ENCODE data around the gene CD99L2.
"Not testable (repeated sequence)": the region's sequence is repeated elsewhere in the genome, so short reads cannot be mapped to it uniquely, and the experiment has no call there.

The CD99L2 gene

GRCh38 chrX:150897421-150898320, 797 bp downstream of the CD99L2 start:
- DNase-seq (ENCODE audit: low read depth) = peak; percentile 14

GRCh38 chrX:150896632-150897031, 1.8 kb downstream of the CD99L2 start:
- no peak for DNase-seq (ENCODE audit: low read depth)

GRCh38 chrX:150893936-150894335, 4.5 kb downstream of the CD99L2 start:
- DNase-seq (ENCODE audit: low read depth) = no peak

- no peak for DNase-seq (ENCODE audit: low read depth)
Measured at GRCh38 chrX:150889131-150889530, 9.3 kb downstream of the CD99L2 start.

- DNase-seq (ENCODE audit: low read depth) = no peak
Measured at GRCh38 chrX:150887906-150888465, 10.5 kb downstream of the CD99L2 start.

- DNase-seq (ENCODE audit: low read depth) = not testable (repeated sequence)
Measured at GRCh38 chrX:150887268-150887667, 11.2 kb downstream of the CD99L2 start.

GRCh38 chrX:150886381-150886780, 12.1 kb downstream of the CD99L2 start:
- no peak for DNase-seq (ENCODE audit: low read depth)

- no peak for DNase-seq (ENCODE audit: low read depth)
Measured at GRCh38 chrX:150880808-150881165, 17.7 kb downstream of the CD99L2 start.

- no peak for DNase-seq (ENCODE audit: low read depth)
Measured at GRCh38 chrX:150879855-150880807, 18.3 kb downstream of the CD99L2 start.

- not testable (repeated sequence) for DNase-seq (ENCODE audit: low read depth)
Measured at GRCh38 chrX:150875621-150876020, 22.8 kb downstream of the CD99L2 start.

- no peak for DNase-seq (ENCODE audit: low read depth)
Measured at GRCh38 chrX:150874448-150874847, 24.0 kb downstream of the CD99L2 start.

- DNase-seq (ENCODE audit: low read depth) = no peak
Measured at GRCh38 chrX:150873616-150874015, 24.9 kb downstream of the CD99L2 start.

- DNase-seq (ENCODE audit: low read depth) = no peak
Measured at GRCh38 chrX:150872773-150873336, 25.6 kb downstream of the CD99L2 start.

GRCh38 chrX:150871341-150871811, 27.1 kb downstream of the CD99L2 start:
- no peak for DNase-seq (ENCODE audit: low read depth)

GRCh38 chrX:150870487-150871340, 27.8 kb downstream of the CD99L2 start:
- DNase-seq (ENCODE audit: low read depth) = no peak

- no peak for DNase-seq (ENCODE audit: low read depth)
Measured at GRCh38 chrX:150870029-150870428, 28.4 kb downstream of the CD99L2 start.

- DNase-seq (ENCODE audit: low read depth) = no peak
Measured at GRCh38 chrX:150869450-150869849, 29.0 kb downstream of the CD99L2 start.

- DNase-seq (ENCODE audit: low read depth) = no peak
Measured at GRCh38 chrX:150868625-150869024, 29.8 kb downstream of the CD99L2 start.

- no peak for DNase-seq (ENCODE audit: low read depth)
Measured at GRCh38 chrX:150864127-150864526, 34.3 kb downstream of the CD99L2 start.

- no peak for DNase-seq (ENCODE audit: low read depth)
Measured at GRCh38 chrX:150863191-150863590, 35.3 kb downstream of the CD99L2 start.

GRCh38 chrX:150857453-150857852, 41.0 kb downstream of the CD99L2 start:
- DNase-seq (ENCODE audit: low read depth) = no peak

Data from stimulated activated CD8-positive, alpha-beta memory T cell treated with anti-CD3 and anti-CD28 coated beads, Interleukin-12 subunit alpha, Interleukin-12 subunit beta, amount 100 ng/mL, for 1 hour (primary cell).